A549 (cell line): ENCODE measurements around the gene MRPS24.

Experiments
- BHLHE40 ChIP-seq: IDR thresholded peaks from 2 replicates; pipeline ENCODE4 v1.6.1; 2012; ENCODE audit warnings: low read depth, low read length, inconsistent platforms
- CEBPB ChIP-seq, 2 experiments: fragments of >200 bp in 1 of 2; sonication (Bioruptor Twin) in 1 of 2; formaldehyde crosslinking in 1 of 2; IDR thresholded peaks; 2 replicates each; pipeline ENCODE4 v1.6.1; 2012 to 2016
- ESRRA ChIP-seq: fragments of 150-350 bp; IDR thresholded peaks from 2 replicates; pipeline ENCODE4 v1.6.1; 2014; ENCODE audit warnings: mild to moderate bottlenecking, low read length, borderline replicate concordance
- POLR2A ChIP-seq: IDR thresholded peaks from 2 replicates; pipeline ENCODE4 v1.6.1; 2012; ENCODE audit warnings: mild to moderate bottlenecking, low read length
- RCOR1 ChIP-seq: fragments of 150-350 bp; IDR thresholded peaks from 2 replicates; pipeline ENCODE4 v1.6.1; 2014; ENCODE audit warnings: antibody characterized with exemption, low read length, low read depth
- SMC3 ChIP-seq: fragments of >200 bp; sonication (Bioruptor Twin); formaldehyde crosslinking; IDR thresholded peaks from 3 replicates; pipeline ENCODE4 v1.6.1; 2018; ENCODE audit warnings: inconsistent platforms
- SREBF2 ChIP-seq: fragments of 450-650 bp; IDR thresholded peaks from 2 replicates; pipeline ENCODE4 v1.6.1; 2014; ENCODE audit warnings: mild to moderate bottlenecking, moderate library complexity
- ZSCAN20 ChIP-seq: fragments of 250-450 bp; sonication (Bioruptor Pico); IDR thresholded peaks from 2 replicates; pipeline ENCODE4 v1.8.0; 2022; ENCODE audit warnings: mild to moderate bottlenecking, moderate library complexity
- TF ChIP-seq, protein P1 (sequence below): fragments of >200 bp; sonication (Bioruptor Twin); formaldehyde crosslinking; IDR thresholded peaks from 3 replicates; pipeline ENCODE4 v1.5.1; 2016
- TF ChIP-seq, protein P2 (sequence below): IDR thresholded peaks from 2 replicates; pipeline ENCODE4 v1.6.1; 2012; ENCODE audit warnings: low read depth, borderline replicate concordance
- TF ChIP-seq, protein P3 (sequence below): fragments of 250-450 bp; sonication (Bioruptor Pico); IDR thresholded peaks from 2 replicates; pipeline ENCODE4 v1.5.0; 2021; ENCODE audit warnings: mild to moderate bottlenecking, moderate library complexity, borderline replicate concordance

DNA sequence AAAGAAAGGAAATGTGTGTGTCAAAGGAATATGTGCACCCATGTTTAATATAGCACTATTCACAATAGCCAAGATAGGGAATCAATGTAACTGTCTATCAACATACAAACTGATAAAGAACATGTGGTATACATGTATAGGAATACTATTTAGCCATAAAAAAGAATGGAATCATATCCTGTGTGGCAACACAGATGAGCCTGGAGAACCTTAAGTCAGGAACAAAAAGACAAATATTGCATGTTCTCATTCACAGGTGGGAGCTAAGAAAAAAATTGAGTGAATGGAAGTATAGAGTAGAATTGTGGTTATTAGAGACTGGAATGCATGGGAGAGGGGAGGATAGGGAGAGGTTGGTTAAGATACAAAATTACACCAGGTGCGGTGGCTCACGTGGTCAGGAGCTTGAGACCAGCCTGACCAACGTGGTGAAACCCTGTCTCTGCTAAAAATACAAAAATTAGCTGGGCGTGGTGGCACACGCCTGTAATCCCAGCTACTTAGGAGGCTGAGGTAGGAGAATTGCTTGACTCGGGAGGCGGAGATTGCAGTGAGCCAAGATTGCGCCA lies 26.6 kb upstream of the MRPS24 start:
- TF ChIP-seq RCOR1: no peak
- no peak for TF ChIP-seq CEBPB (IDR thresholded peaks at IDR 0.05)
- TF ChIP-seq SMC3: no peak
- TF ChIP-seq, protein P1, sequence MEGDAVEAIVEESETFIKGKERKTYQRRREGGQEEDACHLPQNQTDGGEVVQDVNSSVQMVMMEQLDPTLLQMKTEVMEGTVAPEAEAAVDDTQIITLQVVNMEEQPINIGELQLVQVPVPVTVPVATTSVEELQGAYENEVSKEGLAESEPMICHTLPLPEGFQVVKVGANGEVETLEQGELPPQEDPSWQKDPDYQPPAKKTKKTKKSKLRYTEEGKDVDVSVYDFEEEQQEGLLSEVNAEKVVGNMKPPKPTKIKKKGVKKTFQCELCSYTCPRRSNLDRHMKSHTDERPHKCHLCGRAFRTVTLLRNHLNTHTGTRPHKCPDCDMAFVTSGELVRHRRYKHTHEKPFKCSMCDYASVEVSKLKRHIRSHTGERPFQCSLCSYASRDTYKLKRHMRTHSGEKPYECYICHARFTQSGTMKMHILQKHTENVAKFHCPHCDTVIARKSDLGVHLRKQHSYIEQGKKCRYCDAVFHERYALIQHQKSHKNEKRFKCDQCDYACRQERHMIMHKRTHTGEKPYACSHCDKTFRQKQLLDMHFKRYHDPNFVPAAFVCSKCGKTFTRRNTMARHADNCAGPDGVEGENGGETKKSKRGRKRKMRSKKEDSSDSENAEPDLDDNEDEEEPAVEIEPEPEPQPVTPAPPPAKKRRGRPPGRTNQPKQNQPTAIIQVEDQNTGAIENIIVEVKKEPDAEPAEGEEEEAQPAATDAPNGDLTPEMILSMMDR: no peak
- TF ChIP-seq, protein P2, sequence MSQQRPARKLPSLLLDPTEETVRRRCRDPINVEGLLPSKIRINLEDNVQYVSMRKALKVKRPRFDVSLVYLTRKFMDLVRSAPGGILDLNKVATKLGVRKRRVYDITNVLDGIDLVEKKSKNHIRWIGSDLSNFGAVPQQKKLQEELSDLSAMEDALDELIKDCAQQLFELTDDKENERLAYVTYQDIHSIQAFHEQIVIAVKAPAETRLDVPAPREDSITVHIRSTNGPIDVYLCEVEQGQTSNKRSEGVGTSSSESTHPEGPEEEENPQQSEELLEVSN: no peak
- no peak for TF ChIP-seq POLR2A
- TF ChIP-seq SREBF2: no peak
- TF ChIP-seq ESRRA: no peak
- no peak for TF ChIP-seq BHLHE40
- TF ChIP-seq ZSCAN20: no peak
- TF ChIP-seq, protein P3, sequence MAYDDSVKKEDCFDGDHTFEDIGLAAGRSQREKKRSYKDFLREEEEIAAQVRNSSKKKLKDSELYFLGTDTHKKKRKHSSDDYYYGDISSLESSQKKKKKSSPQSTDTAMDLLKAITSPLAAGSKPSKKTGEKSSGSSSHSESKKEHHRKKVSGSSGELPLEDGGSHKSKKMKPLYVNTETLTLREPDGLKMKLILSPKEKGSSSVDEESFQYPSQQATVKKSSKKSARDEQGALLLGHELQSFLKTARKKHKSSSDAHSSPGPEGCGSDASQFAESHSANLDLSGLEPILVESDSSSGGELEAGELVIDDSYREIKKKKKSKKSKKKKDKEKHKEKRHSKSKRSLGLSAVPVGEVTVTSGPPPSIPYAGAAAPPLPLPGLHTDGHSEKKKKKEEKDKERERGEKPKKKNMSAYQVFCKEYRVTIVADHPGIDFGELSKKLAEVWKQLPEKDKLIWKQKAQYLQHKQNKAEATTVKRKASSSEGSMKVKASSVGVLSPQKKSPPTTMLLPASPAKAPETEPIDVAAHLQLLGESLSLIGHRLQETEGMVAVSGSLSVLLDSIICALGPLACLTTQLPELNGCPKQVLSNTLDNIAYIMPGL (CRISPR knock-in tag): no peak
